GM12878 (cell line): ENCODE measurements around the gene CNTN2. TPM values are rescaled to one million over a fixed set of nuclear protein-coding genes. Genes with fewer than 3 reads are reported as not detected.

ENCODE experiments used
- ATAC-seq: fragments of 200-7000 bp; cut with Tn5 transposase; 3 replicates; pipeline ENCODE4 v1.9.1; 2020; ENCODE audit warnings: mild to moderate bottlenecking, moderate library complexity
- BruUV-seq: library from RNA; stranded (reverse); fragments of 400-500 nt; replicated peaks from 2 replicates; lab custom pipeline; 2021; lab: Mats Ljungman, UMichigan
- CTCF ChIA-PET: fragments of 300-600 bp; sonication (Branson Sonifier 250); formaldehyde crosslinking; extraction: SDS; loops from one replicate; lab custom pipeline; 2021; ENCODE audit warnings: inconsistent platforms; lab: Yijun Ruan, JAX
- POLR2A ChIA-PET: fragments of 350-600 bp; formaldehyde crosslinking; extraction: SDS; loops from one replicate; lab custom pipeline; 2021; ENCODE audit warnings: inconsistent platforms; lab: Charles Lee
- RAD21 ChIA-PET: fragments of 300-600 bp; sonication (Branson Sonifier 250); formaldehyde crosslinking; loops from one replicate; lab custom pipeline; 2023; ENCODE audit warnings: antibody characterized with exemption; ENCODE audit not compliant: unreplicated experiment; lab: Charles Lee
- SMC1A ChIA-PET: fragments of 300-600 bp; sonication (Branson Sonifier 250); formaldehyde crosslinking; loops from one replicate; lab custom pipeline; 2023; ENCODE audit not compliant: unreplicated experiment, uncharacterized antibody; lab: Charles Lee
- DNase-seq: peaks from one replicate; pipeline ENCODE4 v3.0.0-alpha.2; 2011; ENCODE audit warnings: low read depth, low spot score
- FAIRE-seq: peaks from 3 replicates; lab custom pipeline; 2011; peaks lifted over from hg19 to GRCh38; lab: Jason Lieb, UNC
- H2AFZ ChIP-seq: 2 replicates; pipeline ENCODE4 v1.6.0; 2011; ENCODE audit warnings: low read depth, low read length, control low read depth; ENCODE audit not compliant: control insufficient read depth
- H3K27ac ChIP-seq: 2 replicates; pipeline ENCODE4 v1.5.1; 2011; ENCODE audit warnings: control low read depth; ENCODE audit not compliant: control insufficient read depth, insufficient read depth
- H3K27me3 ChIP-seq, 2 experiments: replicated peaks in 1 of 2; 2 replicates each; pipeline versions ENCODE4 v1.6.0 to v1.6.1; 2011; ENCODE audit warnings: low read length in 1 of 2; ENCODE audit not compliant: control insufficient read depth in 2 of 2, insufficient read depth in 2 of 2
- H3K36me3 ChIP-seq, 2 experiments: 2 replicates each; pipeline ENCODE4 v1.5.1; 2011; ENCODE audit warnings: low read length in 1 of 2; ENCODE audit not compliant: control insufficient read depth in 2 of 2, insufficient read depth in 2 of 2
- H3K4me1 ChIP-seq: 2 replicates; pipeline ENCODE4 v1.6.1; 2011; ENCODE audit warnings: mild to moderate bottlenecking, low read length, moderate library complexity, mixed read lengths; ENCODE audit not compliant: control insufficient read depth, insufficient read depth
- H3K4me2 ChIP-seq: 2 replicates; pipeline ENCODE4 v1.6.0; 2011; ENCODE audit warnings: control low read depth; ENCODE audit not compliant: control insufficient read depth, insufficient read depth
- H3K4me3 ChIP-seq: fragments of 200-600 bp; sonication (generic); 2 replicates; pipeline ENCODE4 v1.5.1; 2016
- H3K79me2 ChIP-seq: 2 replicates; pipeline ENCODE4 v1.6.0; 2011; ENCODE audit warnings: low read length; ENCODE audit not compliant: control insufficient read depth, insufficient read depth
- H3K9ac ChIP-seq: 2 replicates; pipeline ENCODE4 v1.8.0; 2011; ENCODE audit warnings: low read length, control low read depth, mixed read lengths; ENCODE audit not compliant: control insufficient read depth, insufficient read depth
- H3K9me3 ChIP-seq: replicated peaks from 3 replicates; pipeline ENCODE4 v1.5.1; 2011; ENCODE audit warnings: mild to moderate bottlenecking, low read length; ENCODE audit not compliant: control insufficient read depth, insufficient read depth
- H4K20me1 ChIP-seq: 2 replicates; pipeline ENCODE4 v1.6.0; 2011; ENCODE audit not compliant: control insufficient read depth, insufficient read depth
- BACH1 ChIP-seq: fragments of 450-650 bp; IDR thresholded peaks from 2 replicates; pipeline ENCODE4 v1.6.1; 2017; ENCODE audit warnings: mild to moderate bottlenecking, borderline replicate concordance
- BMI1 ChIP-seq: fragments of 450-650 bp; IDR thresholded peaks from 2 replicates; pipeline ENCODE4 v1.6.1; 2016; ENCODE audit warnings: mild to moderate bottlenecking, moderate library complexity, borderline replicate concordance
- EED ChIP-seq: sonication (generic); IDR thresholded peaks from 2 replicates; pipeline ENCODE4 v1.6.1; 2016; ENCODE audit warnings: antibody characterized with exemption, low read depth
- IKZF2 ChIP-seq, 2 experiments: fragments of 450-650 bp; IDR thresholded peaks; 2 replicates each; pipeline ENCODE4 v1.6.1; 2017; ENCODE audit warnings: mild to moderate bottlenecking in 2 of 2, moderate library complexity in 2 of 2
- IRF5 ChIP-seq: fragments of 450-650 bp; IDR thresholded peaks from 2 replicates; pipeline ENCODE4 v1.6.1; 2017; ENCODE audit warnings: borderline replicate concordance
- LARP7 ChIP-seq: fragments of 450-650 bp; IDR thresholded peaks from 2 replicates; pipeline ENCODE4 v1.6.1; 2017; ENCODE audit warnings: mild to moderate bottlenecking
- PBX3 ChIP-seq: IDR thresholded peaks from 2 replicates; pipeline ENCODE4 v1.6.1; 2011; ENCODE audit warnings: mild to moderate bottlenecking, low read depth, low read length, moderate library complexity; ENCODE audit not compliant: insufficient replicate concordance
- POLR2AphosphoS2 ChIP-seq: IDR thresholded peaks from 2 replicates; pipeline ENCODE4 v1.6.1; 2011; ENCODE audit warnings: low read depth, mild to moderate bottlenecking, low read length, improper control_type of control experiment, moderate library complexity
- RB1 ChIP-seq: fragments of 450-650 bp; formaldehyde crosslinking; IDR thresholded peaks from 2 replicates; pipeline ENCODE4 v1.6.1; 2017; ENCODE audit warnings: mild to moderate bottlenecking, borderline replicate concordance
- SIX5 ChIP-seq: IDR thresholded peaks from 2 replicates; pipeline ENCODE4 v1.6.1; 2011; ENCODE audit warnings: mild to moderate bottlenecking, low read depth, low read length, moderate library complexity; ENCODE audit not compliant: severe bottlenecking
- YY1 ChIP-seq: IDR thresholded peaks from 2 replicates; pipeline ENCODE4 v1.6.1; 2011; ENCODE audit warnings: low read depth, mild to moderate bottlenecking, low read length
- ZNF207 ChIP-seq: fragments of 450-650 bp; IDR thresholded peaks from 2 replicates; pipeline ENCODE4 v1.6.1; 2014; ENCODE audit warnings: antibody characterized with exemption, mild to moderate bottlenecking, borderline replicate concordance
- ZNF274 ChIP-seq: IDR thresholded peaks from one replicate; pipeline ENCODE4 v1.8.0; 2011; ENCODE audit not compliant: insufficient read length, insufficient read depth
- WGBS: methylation state at CpG from one replicate; pipeline ENCODE4 v1.1.6; 2016; ENCODE audit warnings: low lambda C conversion rate; ENCODE audit not compliant: insufficient replicate concordance, insufficient coverage; ENCODE audit errors: missing lambda C conversion rate; 5-methylcytosine and 5-hydroxymethylcytosine counted together
- in situ Hi-C: fragments of 300-500 bp; cut with MboI; formaldehyde crosslinking; loops from 9 replicates; pipeline ENCODE4 v1.14.3; 2018; ENCODE audit warnings: mixed read lengths
- intact Hi-C: fragments of 100-400 bp; cut with micrococcal nuclease; formaldehyde crosslinking; loops from one replicate; pipeline ENCODE4 v1.14.2; 2022; ENCODE audit not compliant: unreplicated experiment
- polyA plus RNA-seq, 11 experiments: library from polyadenylated mRNA; depleted of rRNA in 4 of 11; unstranded in 6 of 11; stranded (reverse) in 5 of 11; fragments of >200 nt; fragmentation: Nextera tagmentation in 4 of 11; fragmentation: Illumina TruSeq in 1 of 11; extraction: Ambion mirVana in 4 of 11; extraction: Trizol in 1 of 11; gene quantifications; 1 replicate in 1 of 11; 2 replicates in 10 of 11; pipeline versions ENCODE4 v1.2.1 to v1.2.3, GENCODE V29; 2011 to 2016; ENCODE audit warnings: inconsistent platforms in 2 of 11, missing spikeins in 2 of 11, low read depth in 1 of 11
- total RNA-seq, 4 experiments: library from RNA; depleted of rRNA in 3 of 4; stranded (reverse); fragments of >200 nt in 3 of 4; fragmentation: Illumina TruSeq in 1 of 4; extraction: Trizol in 1 of 4; gene quantifications; 2 replicates each; pipeline versions ENCODE4 v1.2.1 to v1.2.3, GENCODE V29; 2013 to 2021
- TF ChIP-seq, protein P1 (sequence below): fragments of 450-650 bp; IDR thresholded peaks from 2 replicates; pipeline ENCODE4 v1.6.1; 2017; ENCODE audit warnings: mild to moderate bottlenecking, moderate library complexity
- TF ChIP-seq, protein P2 (sequence below): fragments of 450-650 bp; IDR thresholded peaks from 2 replicates; pipeline ENCODE4 v1.6.1; 2016; ENCODE audit warnings: mild to moderate bottlenecking, moderate library complexity, borderline replicate concordance

CNTN2 gene
- total and polyA plus RNA-seq, 10 of the 15 experiments (the other 5 are each of a cell fraction or from before 2014, with no cell fraction given), result 0.03 TPM; not detected in 9

GRCh38 chr1:205009670-205010069 lies 33.3 kb upstream of the CNTN2 start:
- no peaks in the 10 kb centered on the region for H3K79me2 ChIP-seq
- ChIA-PET RAD21 (no interaction called here), SMC1A (no interaction called here), POLR2A (no interaction called here), CTCF (no interaction called here)
- no peaks in the 10 kb centered on the region for H3K4me1 ChIP-seq
- DNase-seq (no peak), FAIRE-seq (no peak), ATAC-seq (no peak)
- H3K27me3 ChIP-seq, result peaks cover 0 to 9% of the 10 kb centered on the region in 2 experiments; a peak in 3 of 4 replicates
- H3K27ac ChIP-seq, result no peak overlapping the region
- no peaks in the 10 kb centered on the region for H3K36me3 ChIP-seq
- in situ Hi-C loops, result no loop called here
- BruUV-seq, result no TSS peak
- 57% methylated on average over 12 of the region's 12 CpGs for WGBS
- H3K4me2 ChIP-seq, result no peak overlapping the region
- no peak overlapping the region for H3K4me3 ChIP-seq
- H3K9me3 ChIP-seq, result no peaks in the 10 kb centered on the region
- no peak overlapping the region for H2AFZ ChIP-seq
- intact Hi-C loops, result no loop called here
- H3K9ac ChIP-seq, result no peak overlapping the region
- no peaks in the 10 kb centered on the region for H4K20me1 ChIP-seq
- TF ChIP-seq LARP7 (no peak), IRF5 (no peak), YY1 (no peak), EED (no peak), RB1 (no peak), SIX5 (no peak), ZNF274 (no peak), IKZF2 (IDR thresholded peaks at IDR 0.05) (no peak), BMI1 (no peak), ZNF207 (no peak), POLR2AphosphoS2 (no peak), PBX3 (no peak), BACH1 (no peak)
- TF ChIP-seq, protein P1, sequence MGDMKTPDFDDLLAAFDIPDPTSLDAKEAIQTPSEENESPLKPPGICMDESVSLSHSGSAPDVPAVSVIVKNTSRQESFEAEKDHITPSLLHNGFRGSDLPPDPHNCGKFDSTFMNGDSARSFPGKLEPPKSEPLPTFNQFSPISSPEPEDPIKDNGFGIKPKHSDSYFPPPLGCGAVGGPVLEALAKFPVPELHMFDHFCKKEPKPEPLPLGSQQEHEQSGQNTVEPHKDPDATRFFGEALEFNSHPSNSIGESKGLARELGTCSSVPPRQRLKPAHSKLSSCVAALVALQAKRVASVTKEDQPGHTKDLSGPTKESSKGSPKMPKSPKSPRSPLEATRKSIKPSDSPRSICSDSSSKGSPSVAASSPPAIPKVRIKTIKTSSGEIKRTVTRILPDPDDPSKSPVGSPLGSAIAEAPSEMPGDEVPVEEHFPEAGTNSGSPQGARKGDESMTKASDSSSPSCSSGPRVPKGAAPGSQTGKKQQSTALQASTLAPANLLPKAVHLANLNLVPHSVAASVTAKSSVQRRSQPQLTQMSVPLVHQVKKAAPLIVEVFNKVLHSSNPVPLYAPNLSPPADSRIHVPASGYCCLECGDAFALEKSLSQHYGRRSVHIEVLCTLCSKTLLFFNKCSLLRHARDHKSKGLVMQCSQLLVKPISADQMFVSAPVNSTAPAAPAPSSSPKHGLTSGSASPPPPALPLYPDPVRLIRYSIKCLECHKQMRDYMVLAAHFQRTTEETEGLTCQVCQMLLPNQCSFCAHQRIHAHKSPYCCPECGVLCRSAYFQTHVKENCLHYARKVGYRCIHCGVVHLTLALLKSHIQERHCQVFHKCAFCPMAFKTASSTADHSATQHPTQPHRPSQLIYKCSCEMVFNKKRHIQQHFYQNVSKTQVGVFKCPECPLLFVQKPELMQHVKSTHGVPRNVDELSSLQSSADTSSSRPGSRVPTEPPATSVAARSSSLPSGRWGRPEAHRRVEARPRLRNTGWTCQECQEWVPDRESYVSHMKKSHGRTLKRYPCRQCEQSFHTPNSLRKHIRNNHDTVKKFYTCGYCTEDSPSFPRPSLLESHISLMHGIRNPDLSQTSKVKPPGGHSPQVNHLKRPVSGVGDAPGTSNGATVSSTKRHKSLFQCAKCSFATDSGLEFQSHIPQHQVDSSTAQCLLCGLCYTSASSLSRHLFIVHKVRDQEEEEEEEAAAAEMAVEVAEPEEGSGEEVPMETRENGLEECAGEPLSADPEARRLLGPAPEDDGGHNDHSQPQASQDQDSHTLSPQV, result no peak
- TF ChIP-seq, protein P2, sequence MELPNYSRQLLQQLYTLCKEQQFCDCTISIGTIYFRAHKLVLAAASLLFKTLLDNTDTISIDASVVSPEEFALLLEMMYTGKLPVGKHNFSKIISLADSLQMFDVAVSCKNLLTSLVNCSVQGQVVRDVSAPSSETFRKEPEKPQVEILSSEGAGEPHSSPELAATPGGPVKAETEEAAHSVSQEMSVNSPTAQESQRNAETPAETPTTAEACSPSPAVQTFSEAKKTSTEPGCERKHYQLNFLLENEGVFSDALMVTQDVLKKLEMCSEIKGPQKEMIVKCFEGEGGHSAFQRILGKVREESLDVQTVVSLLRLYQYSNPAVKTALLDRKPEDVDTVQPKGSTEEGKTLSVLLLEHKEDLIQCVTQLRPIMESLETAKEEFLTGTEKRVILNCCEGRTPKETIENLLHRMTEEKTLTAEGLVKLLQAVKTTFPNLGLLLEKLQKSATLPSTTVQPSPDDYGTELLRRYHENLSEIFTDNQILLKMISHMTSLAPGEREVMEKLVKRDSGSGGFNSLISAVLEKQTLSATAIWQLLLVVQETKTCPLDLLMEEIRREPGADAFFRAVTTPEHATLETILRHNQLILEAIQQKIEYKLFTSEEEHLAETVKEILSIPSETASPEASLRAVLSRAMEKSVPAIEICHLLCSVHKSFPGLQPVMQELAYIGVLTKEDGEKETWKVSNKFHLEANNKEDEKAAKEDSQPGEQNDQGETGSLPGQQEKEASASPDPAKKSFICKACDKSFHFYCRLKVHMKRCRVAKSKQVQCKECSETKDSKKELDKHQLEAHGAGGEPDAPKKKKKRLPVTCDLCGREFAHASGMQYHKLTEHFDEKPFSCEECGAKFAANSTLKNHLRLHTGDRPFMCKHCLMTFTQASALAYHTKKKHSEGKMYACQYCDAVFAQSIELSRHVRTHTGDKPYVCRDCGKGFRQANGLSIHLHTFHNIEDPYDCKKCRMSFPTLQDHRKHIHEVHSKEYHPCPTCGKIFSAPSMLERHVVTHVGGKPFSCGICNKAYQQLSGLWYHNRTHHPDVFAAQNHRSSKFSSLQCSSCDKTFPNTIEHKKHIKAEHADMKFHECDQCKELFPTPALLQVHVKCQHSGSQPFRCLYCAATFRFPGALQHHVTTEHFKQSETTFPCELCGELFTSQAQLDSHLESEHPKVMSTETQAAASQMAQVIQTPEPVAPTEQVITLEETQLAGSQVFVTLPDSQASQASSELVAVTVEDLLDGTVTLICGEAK, result no peak
